Stimulated activated effector memory CD8-positive, alpha-beta T cell treated with anti-CD3 and anti-CD28 coated beads, Interleukin-12 subunit alpha, Interleukin-12 subunit beta, amount 100 ng/mL, for 72 hours (primary cell): Measurements from ENCODE around the gene TOM1L2.

ENCODE experiments used
- ATAC-seq: fragments of 150-1000 bp; cut with Tn5 transposase; 2 replicates; pipeline ENCODE4 v1.10.0; 2021
- DNase-seq, 2 donors: peaks; one replicate each; pipeline ENCODE4 v3.0.0; 2021 to 2022; ENCODE audit warnings: low spot score in 2 of 2
- H3K27ac Mint-ChIP-seq: one replicate; pipeline ENCODE4 v1.8.0; 2022; ENCODE audit warnings: mild to moderate bottlenecking, mixed read lengths
- H3K36me3 Mint-ChIP-seq: one replicate; pipeline ENCODE4 v1.8.0; 2022; ENCODE audit warnings: mild to moderate bottlenecking, mixed read lengths
- H3K4me1 Mint-ChIP-seq: one replicate; pipeline ENCODE4 v1.8.0; 2022; ENCODE audit warnings: mixed read lengths
- H3K4me3 Mint-ChIP-seq: one replicate; pipeline ENCODE4 v1.8.0; 2022; ENCODE audit warnings: mild to moderate bottlenecking, mixed read lengths
- H3K9me3 Mint-ChIP-seq: one replicate; pipeline ENCODE4 v1.8.0; 2022; ENCODE audit warnings: mixed read lengths

The TOM1L2 gene

DNA sequence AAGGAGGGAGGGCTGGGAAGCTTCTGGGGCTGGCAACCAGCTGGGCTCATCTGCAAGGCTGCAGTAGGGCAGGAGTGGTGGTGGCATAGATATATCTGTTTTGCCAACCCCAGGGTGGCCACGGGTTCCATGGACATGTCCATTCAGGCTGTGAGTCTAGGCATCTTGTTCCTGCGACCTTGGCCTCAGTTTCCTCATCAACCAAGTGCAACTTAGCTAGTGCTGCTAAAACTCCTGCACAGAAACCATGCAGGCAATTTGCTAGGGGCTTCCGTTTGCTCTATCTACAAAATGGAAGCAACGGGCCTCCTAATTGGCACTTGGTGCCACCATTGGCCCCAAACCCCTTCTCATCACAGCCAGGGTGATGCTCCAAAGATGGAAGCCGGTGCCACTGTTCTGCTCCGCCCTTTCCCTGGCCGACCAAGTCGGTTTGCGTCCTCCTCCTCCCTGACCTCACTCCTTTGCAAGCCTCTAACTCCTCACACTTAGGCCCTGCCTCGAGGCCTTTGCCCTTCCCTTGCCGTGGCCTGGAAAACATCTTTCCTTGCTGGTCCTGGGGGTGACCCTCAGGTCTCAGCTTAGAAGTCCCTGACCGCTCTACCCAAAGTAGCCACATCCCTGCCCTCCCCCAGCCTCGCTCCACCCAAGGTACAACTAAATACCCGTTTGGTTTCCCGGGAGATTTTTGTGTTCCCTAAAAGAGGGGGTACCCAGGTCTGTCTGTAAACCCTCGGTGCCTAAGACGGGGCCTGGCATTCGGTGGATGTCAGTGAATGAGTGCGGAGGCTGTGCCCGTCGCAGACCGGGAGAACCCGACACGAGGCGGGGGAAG lies 136.6 kb downstream of the TOM1L2 start:
- Mint-ChIP-seq H3K4me1 (peaks cover 62% of the 10 kb centered on the region), H3K27ac (peak overlapping the region; percentile 95), H3K4me3 (peak overlapping the region; percentile 84), H3K9me3 (no peaks in the 10 kb centered on the region), H3K36me3 (peaks cover 39% of the 10 kb centered on the region)
- ATAC-seq = no peak
- DNase-seq = no peak

DNA sequence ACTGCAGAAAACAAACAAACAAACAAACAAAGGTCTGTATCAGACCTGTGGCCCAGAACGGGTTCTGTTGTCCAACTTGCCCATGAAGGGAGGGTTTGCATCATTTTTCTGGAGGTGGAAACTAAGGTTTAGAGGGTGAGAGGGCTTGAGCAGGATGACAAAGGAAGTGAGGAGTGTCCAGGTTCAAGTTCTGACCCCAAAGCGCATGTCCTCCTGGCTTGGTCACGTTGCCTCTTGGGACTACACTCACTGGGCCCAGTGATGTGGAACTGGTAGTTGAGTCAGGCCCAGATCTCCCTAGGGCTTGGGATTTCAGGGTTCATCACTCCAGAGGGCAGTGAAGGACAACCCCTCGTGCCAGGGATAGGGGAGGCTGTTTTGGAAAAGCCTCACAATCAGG lies 137.2 kb downstream of the TOM1L2 start:
- peak overlapping the region; percentile 84 for H3K4me3 Mint-ChIP-seq
- peaks cover 39% of the 10 kb centered on the region for H3K36me3 Mint-ChIP-seq
- no peak for DNase-seq
- no peaks in the 10 kb centered on the region for H3K9me3 Mint-ChIP-seq
- H3K27ac Mint-ChIP-seq = peak overlapping the region; percentile 60
- ATAC-seq = no peak
- H3K4me1 Mint-ChIP-seq = peaks cover 61% of the 10 kb centered on the region

DNA sequence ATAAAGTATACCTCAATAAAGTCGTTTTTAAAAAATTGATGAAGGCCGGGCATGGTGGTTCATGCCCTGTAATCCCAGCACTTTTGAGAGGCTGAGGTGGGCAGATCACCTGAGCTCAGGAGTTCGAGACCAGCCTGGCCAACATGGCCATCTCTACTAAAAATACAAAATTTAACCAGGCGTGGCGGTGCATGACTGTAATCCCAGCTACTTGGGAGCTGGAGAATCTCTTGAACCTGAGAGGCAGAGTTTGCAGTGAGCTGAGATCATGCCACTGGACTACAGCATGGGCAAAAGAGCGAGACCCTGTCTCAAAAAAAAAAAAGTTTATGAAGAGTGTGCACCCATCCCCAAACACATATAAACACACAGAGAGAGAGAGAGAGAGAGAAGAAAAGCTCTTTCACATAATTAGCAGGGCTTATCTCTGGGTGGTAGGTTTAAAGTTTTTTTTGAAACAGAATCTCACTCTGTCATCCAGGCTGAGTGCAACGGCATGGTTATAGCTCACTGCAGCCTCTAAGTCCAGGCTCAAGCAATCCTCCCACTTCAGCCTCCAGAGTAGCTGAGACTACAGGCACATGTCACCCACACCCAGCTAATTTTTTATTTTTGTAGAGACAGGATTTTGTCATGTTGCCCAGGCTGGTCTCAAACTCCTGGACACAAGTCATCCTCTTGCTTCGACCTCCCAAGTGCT lies 138.4 kb downstream of the TOM1L2 start:
- Mint-ChIP-seq H3K9me3 (no peaks in the 10 kb centered on the region), H3K4me3 (peak overlapping the region; percentile 84), H3K4me1 (peaks cover 52% of the 10 kb centered on the region), H3K36me3 (peaks cover 39% of the 10 kb centered on the region), H3K27ac (no peak overlapping the region)
- DNase-seq (no peak), ATAC-seq (no peak)

DNA sequence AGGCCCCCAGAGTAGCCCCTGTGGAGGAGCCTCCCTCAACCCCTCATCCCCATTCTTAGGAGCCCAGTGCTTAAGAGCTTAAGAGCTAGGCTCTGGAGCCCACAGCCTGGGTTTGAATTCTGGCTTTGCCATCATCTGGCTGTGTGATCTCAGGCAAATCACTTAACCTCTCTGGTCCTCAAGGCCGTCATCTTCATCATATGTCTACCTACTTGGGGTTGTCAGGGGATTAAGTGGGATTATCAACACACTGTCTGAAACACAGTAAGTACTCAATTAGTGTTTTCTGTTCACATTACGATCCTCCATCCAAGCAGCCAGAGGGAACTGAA lies 140.2 kb downstream of the TOM1L2 start:
- Mint-ChIP-seq H3K27ac (no peak overlapping the region), H3K36me3 (peaks cover 35% of the 10 kb centered on the region), H3K4me3 (no peak overlapping the region), H3K9me3 (no peaks in the 10 kb centered on the region), H3K4me1 (peaks cover 51% of the 10 kb centered on the region)
- no peak for DNase-seq
- ATAC-seq = no peak

DNA sequence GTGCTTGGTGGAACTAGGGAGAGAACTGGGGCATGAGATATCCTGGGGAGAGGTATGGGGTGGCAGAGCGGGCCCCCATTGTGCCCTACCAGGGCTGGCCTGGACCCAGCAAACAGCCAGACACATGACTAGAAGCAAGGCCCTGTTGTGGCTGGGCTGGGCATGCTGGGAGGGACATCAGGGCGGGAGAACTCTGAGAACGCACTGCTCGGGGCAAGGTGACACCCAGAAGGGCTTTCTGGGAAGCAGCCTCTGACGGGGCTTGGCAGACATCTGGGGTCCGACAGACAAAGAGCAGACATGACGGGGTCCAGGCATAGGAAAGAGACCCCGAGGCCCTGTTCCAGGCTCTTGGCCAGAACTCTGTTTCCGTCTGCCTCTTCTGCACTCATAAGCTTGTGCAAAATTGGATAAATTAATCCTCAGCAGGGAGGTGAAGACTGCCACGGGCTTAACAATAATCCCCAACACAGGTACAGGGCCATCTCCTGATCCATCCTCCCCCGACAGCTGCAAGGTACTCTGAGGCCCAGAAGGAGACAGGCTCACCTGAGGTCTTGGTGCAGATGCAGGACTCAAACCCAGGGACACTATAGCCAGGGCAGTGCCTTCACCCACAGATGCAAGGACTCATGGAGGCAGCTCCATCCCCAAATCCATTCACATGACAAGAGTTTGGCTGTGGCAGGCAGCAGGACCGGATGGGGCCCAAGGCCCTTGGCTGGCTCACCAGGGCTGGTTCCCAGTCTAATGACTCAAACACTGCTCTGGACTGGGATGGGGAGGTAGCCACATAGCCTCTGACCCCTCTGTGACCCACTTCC lies 140.8 kb downstream of the TOM1L2 start:
- no peaks in the 10 kb centered on the region for H3K9me3 Mint-ChIP-seq
- H3K36me3 Mint-ChIP-seq = peaks cover 32% of the 10 kb centered on the region
- H3K4me1 Mint-ChIP-seq = peaks cover 56% of the 10 kb centered on the region
- ATAC-seq = no peak
- no peak for DNase-seq
- H3K27ac Mint-ChIP-seq = no peak overlapping the region
- no peak overlapping the region for H3K4me3 Mint-ChIP-seq

DNA sequence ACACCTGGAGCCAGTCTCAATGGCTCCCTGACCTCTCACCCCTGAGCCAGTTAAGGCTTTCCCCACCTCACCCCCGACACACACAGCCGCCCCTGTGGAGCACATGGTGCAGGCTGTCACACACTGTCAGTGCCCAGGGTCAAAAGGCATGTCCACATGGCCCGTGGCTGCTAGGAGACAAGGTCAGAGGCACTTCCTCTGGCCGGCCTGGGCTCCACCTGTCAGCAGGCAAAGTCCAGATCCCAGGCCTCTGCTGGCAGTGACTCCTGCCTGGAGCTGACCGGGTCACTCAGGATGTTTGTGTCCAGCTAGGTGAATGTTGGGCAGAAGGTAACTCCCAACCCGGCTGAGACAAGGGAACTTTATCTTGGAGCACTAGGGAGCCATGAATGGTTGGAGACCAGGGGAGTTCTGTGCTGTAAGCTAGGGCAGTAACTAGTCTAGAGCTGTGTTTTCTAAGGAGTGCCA lies 141.4 kb downstream of the TOM1L2 start:
- peaks cover 31% of the 10 kb centered on the region for H3K36me3 Mint-ChIP-seq
- no peak overlapping the region for H3K4me3 Mint-ChIP-seq
- H3K27ac Mint-ChIP-seq = no peak overlapping the region

DNA sequence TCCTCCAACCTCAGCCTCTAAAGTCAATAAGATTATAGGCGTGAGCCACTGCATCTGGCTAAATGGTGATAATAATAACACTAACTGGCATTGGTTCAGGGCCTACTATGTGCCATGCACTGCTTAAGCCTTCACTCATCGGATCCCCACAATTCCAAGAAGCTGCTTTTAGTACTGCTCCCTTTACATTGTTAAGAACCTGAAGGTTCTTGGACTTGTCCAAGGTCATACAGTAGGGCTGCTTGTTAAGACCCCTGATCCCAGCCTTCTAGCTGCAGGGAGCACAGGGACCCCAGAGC lies 142.0 kb downstream of the TOM1L2 start:
- Mint-ChIP-seq H3K27ac (no peak overlapping the region), H3K4me1 (peaks cover 57% of the 10 kb centered on the region), H3K36me3 (peaks cover 30% of the 10 kb centered on the region), H3K9me3 (no peaks in the 10 kb centered on the region), H3K4me3 (no peak overlapping the region)
- DNase-seq (no peak), ATAC-seq (no peak)

More for the DNA sequence above, 141.4 kb downstream of the TOM1L2 start:
- no peak for ATAC-seq
- H3K9me3 Mint-ChIP-seq = no peaks in the 10 kb centered on the region
- DNase-seq = no peak
- H3K4me1 Mint-ChIP-seq = peaks cover 58% of the 10 kb centered on the region

DNA sequence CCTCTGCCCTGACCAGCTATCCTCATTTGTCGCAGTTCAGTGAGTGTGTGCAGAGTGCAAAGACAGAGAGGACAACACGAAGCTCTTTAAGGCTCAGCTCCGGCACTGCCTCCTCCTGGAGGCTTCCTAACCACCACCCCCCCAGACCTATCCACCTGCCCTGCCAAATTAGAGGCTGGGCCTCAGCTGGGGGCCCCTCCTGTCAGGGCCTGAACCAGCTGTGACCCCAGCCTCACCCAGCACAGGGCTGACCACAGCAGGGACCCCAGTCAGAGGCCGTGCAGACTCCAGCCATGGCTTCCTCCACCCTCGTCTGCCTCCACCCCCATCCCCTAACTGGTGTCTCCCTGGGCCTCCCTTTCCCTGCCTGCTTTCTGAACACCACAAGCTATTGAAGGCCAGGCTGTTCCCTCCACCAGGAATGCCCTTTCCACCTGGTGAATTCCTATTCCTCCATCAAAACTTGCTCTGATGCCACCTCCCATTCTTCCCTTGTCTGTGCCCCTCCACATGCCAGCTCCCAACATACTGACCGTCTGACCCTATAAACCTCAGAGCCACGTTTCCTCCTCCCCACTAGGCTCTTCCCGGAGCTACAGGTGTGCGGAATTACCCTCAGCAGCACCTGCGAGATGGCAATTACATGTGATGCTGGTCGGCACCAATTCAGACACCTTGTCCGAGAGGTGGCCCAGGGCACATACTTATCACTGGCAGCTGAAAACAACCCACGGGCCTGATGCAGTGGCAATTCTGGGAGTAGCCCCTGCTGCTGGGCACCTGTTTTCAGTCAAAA lies 144.2 kb downstream of the TOM1L2 start:
- no peak for DNase-seq
- no peak overlapping the region for H3K4me3 Mint-ChIP-seq
- H3K9me3 Mint-ChIP-seq = no peaks in the 10 kb centered on the region
- peaks cover 56% of the 10 kb centered on the region for H3K4me1 Mint-ChIP-seq
- no peak for ATAC-seq
- H3K27ac Mint-ChIP-seq = peak overlapping the region; percentile 75
- H3K36me3 Mint-ChIP-seq = peaks cover 16% of the 10 kb centered on the region

DNA sequence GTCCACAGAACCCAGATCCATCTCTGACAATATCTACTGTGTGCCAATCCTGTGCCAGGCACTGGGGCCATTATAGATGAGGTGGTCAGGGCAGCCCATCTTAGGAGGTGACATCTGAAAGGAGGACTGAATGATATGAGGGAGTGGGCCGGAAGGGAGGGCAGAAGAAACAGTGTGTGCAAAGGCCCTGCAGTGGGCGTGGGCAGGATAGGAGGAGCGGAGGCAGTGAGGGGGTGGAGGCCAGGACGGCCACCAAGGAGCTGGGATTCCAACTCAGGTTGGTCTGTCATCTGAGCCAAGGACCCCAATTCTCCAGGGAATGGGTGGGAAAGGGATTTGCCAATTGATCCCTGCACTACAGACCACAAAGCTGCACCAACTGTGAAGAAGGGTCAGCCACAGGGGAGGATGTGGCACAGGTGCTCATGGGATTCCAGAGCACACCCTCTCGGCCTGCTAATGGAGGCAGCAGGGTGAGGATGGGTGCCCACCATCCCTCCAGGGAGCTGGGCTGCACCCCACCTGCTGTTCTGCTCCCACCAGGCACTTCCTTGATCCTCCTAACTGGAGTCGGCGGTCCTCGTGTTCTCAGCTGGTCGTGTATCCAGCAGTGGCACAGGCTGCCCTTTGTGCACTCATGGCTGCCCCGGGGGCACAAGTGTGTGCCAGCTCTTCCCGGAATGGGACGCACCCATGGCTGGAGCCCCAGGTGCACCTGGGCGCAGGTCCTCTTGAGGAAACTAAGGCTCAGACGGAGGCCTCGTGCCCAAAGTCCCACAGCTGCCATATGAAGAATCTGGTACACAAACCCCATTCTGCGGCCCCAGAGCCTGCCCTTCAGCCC lies 145.0 kb downstream of the TOM1L2 start:
- Mint-ChIP-seq H3K4me3 (peak overlapping the region; percentile 55), H3K9me3 (no peaks in the 10 kb centered on the region), H3K27ac (peak overlapping the region; percentile 84), H3K36me3 (peaks cover 10% of the 10 kb centered on the region), H3K4me1 (peaks cover 60% of the 10 kb centered on the region)
- ATAC-seq = no peak
- no peak for DNase-seq

DNA sequence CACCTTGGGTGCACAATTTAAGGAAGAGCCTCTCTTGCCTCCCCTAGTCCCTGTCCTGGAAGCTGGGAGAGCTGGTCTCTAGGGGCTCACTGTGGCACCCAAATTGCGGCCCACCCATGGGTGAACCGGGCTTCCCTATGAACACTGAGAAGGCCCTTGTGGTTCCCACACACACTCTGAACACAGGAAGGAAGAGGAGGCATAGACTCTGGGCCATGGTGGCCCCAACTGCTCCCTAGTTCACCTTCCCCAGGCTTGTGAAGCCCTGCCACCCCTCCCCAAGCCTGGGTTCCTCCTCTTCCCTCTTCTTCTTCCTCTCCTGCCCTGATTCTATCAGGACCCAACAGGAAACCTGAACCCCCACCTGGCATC lies 145.9 kb downstream of the TOM1L2 start:
- ATAC-seq = no peak
- H3K4me1 Mint-ChIP-seq = peaks cover 60% of the 10 kb centered on the region

DNA sequence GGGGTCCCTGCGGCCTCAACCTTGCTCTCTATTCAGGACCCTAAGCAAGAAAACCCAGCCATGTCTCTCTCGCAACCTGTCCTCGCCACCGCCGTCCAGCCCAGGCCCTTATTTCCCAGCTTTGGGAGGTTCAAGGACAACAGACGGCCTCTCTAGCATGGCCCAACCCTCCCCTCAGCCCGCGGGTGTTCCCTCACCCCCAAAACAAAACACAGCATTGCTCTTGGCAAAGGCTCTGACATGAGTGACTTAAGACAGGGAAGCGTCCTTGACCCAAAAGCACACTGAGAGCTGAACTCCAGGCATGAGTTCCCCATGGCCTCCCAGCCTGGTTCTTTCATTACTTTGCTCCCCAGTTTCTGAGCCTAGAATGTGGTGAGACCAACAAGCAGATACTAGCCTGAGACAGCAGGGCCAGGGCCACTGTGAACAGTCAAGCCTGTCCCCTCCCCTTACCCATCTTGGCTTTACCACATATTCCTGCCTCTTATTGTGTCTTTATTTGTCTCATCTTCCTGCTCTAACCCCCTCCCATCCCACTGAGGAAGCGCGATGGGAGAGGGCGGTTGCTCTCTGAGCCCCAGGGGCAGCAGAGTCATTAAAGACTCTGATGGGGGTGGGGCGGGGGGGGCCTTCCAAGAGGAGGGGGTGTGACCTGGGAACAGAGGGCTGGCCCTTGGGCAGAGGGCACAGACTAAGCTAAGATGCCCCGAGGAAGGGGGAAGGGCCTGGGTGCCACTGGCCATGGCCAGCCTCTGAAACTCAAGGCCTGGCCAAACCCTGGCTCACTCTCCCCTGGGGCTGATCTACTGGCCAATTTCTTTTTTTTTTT lies 147.2 kb downstream of the TOM1L2 start:
- peaks cover 72% of the 10 kb centered on the region for H3K4me1 Mint-ChIP-seq
- no peaks in the 10 kb centered on the region for H3K9me3 Mint-ChIP-seq
- DNase-seq (no peak), ATAC-seq (no peak)
- H3K4me3 Mint-ChIP-seq = peak overlapping the region; percentile 72
- H3K27ac Mint-ChIP-seq = peak overlapping the region; percentile 86
- H3K36me3 Mint-ChIP-seq = peaks cover 10% of the 10 kb centered on the region

More for the DNA sequence above, 145.9 kb downstream of the TOM1L2 start:
- H3K36me3 Mint-ChIP-seq = peaks cover 9% of the 10 kb centered on the region
- H3K27ac Mint-ChIP-seq = peak overlapping the region; percentile 84
- H3K9me3 Mint-ChIP-seq = no peaks in the 10 kb centered on the region
- no peak for DNase-seq
- H3K4me3 Mint-ChIP-seq = peak overlapping the region; percentile 55

DNA sequence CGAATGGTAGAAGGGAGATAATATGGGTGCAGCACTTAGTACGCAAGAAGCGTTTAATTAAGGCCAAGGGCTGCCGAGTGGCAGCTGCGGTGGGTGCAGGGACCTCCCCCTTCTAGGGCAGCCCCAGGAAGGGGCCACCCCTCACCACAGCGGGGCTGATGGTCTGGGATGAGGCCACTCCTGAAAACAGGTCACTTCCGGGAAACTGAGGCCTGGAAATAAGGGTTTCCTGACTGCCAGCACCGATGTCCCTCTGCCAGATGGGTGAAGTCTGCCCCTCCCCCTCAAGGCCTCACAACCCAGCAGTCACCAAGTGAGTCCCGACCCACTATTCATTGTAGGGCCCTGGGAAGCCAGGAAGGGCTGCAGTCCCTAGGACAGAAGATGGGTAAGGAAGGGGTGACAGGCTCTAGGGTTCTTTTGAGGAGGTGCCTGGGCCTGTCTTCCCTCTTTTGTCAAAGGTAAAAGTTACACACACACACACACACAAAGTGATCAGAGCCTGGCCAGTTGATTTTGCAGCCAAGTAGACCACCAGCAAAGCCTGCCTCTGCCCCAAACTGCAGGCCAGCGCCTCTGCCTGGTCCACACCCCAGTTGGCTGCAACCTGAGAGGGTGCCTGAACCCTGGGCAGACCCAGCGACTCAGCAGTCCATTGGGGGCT lies 147.9 kb downstream of the TOM1L2 start:
- Mint-ChIP-seq H3K4me1 (peaks cover 80% of the 10 kb centered on the region), H3K36me3 (peaks cover 17% of the 10 kb centered on the region), H3K9me3 (no peaks in the 10 kb centered on the region), H3K4me3 (peak overlapping the region; percentile 72), H3K27ac (peak overlapping the region; percentile 86)
- DNase-seq (no peak), ATAC-seq (no peak)

DNA sequence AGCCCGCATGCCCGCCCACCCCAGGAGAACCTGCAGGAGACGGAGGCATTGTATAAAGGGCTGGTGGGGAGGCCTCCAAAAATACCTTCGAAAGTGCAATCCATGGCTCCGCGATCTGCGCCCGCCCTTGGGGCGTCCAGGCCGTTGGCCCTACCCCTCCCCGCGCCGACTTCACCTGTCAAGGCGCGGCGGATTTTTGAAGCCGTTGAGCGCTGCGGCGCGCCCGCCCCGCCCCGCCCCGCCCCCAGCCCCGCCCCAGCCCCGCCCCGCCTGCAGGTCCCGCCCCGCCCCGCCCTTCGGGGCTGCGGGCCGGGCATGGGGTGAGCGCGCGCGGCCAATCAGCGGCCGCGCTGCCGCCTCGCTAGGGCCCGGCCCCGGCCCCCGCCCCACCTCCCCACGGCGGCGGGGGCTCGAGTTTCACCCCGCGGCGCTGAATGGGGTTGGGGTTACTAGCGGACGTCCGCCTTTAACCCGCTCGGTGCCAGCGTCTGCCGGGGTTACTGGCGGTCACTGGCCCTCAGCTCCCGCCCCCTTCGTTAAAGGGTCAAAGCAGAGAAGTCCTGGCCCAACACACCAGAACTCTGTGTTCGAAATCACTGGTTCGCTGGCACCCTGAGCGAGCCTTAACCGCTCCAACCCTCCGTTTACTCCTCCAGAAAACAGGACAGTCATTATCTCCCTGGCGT lies 148.6 kb downstream of the TOM1L2 start:
- peak; percentile 81 for ATAC-seq
- H3K4me3 Mint-ChIP-seq = peak overlapping the region; percentile 72
- peaks cover 87% of the 10 kb centered on the region for H3K4me1 Mint-ChIP-seq
- H3K36me3 Mint-ChIP-seq = peaks cover 24% of the 10 kb centered on the region
- peak; percentile 63 to 89 for DNase-seq
- no peaks in the 10 kb centered on the region for H3K9me3 Mint-ChIP-seq
- H3K27ac Mint-ChIP-seq = peak overlapping the region; percentile 86
